PC-9 (cell line): Measurements from ENCODE around the gene HSFX2. TPM values are rescaled to one million over a fixed set of nuclear protein-coding genes. Genes with fewer than 3 reads are reported as not detected.
A peak's percentile ranks its signal among the peaks of the same experiment; 100 is the strongest.
"Not testable (repeated sequence)": the region's sequence is repeated elsewhere in the genome, so short reads cannot be mapped to it uniquely, and the experiment has no call there.

Experiments used
- BruUV-seq: library from RNA; stranded (reverse); fragments of 400-500 nt; replicated peaks from 2 replicates; lab custom pipeline; 2021; lab: Mats Ljungman, UMichigan
- CTCF ChIA-PET: fragments of 300-600 bp; sonication (Branson Sonifier 250); formaldehyde crosslinking; loops from one replicate; lab custom pipeline; 2022; ENCODE audit warnings: antibody characterized with exemption; lab: Charles Lee
- POLR2A ChIA-PET: fragments of 300-600 bp; sonication (Branson Sonifier 250); formaldehyde crosslinking; loops from one replicate; lab custom pipeline; 2022; ENCODE audit warnings: antibody characterized with exemption; ENCODE audit not compliant: unreplicated experiment; lab: Charles Lee
- DNase-seq, 2 experiments: peaks; one replicate each; pipeline versions ENCODE4 v3.0.0 to v3.0.0-alpha.2; 2015 to 2022; ENCODE audit warnings: mixed read lengths in 1 of 2
- H2AFZ ChIP-seq: fragments of 200-600 bp; sonication (generic); 2 replicates; pipeline ENCODE4 v1.8.1; 2017; ENCODE audit warnings: antibody characterized with exemption
- H3F3A ChIP-seq: fragments of 200-600 bp; sonication (generic); 2 replicates; pipeline ENCODE4 v1.8.1; 2017; ENCODE audit warnings: antibody characterized with exemption, mild to moderate bottlenecking, low read depth; ENCODE audit not compliant: insufficient read depth
- H3K27ac ChIP-seq: fragments of 200-600 bp; sonication (generic); 2 replicates; pipeline ENCODE4 v1.6.1; 2016; ENCODE audit warnings: mixed run types
- H3K27me3 ChIP-seq: fragments of 200-600 bp; sonication (generic); 2 replicates; pipeline ENCODE4 v1.6.1; 2016; ENCODE audit warnings: low read depth, mixed run types; ENCODE audit not compliant: insufficient read depth
- H3K36me3 ChIP-seq: fragments of 200-600 bp; sonication (generic); 2 replicates; pipeline ENCODE4 v1.6.1; 2016; ENCODE audit warnings: low read depth, mixed run types
- H3K4me1 ChIP-seq: fragments of 200-600 bp; sonication (generic); replicated peaks from 2 replicates; pipeline ENCODE4 v1.6.1; 2016; ENCODE audit warnings: mixed run types; ENCODE audit not compliant: insufficient read depth
- H3K4me2 ChIP-seq: fragments of 200-600 bp; sonication (generic); 2 replicates; pipeline ENCODE4 v1.6.1; 2017; ENCODE audit warnings: mixed run types
- H3K4me3 ChIP-seq: fragments of 200-600 bp; sonication (generic); 2 replicates; pipeline ENCODE4 v1.6.1; 2016; ENCODE audit warnings: mixed run types
- H3K79me2 ChIP-seq: fragments of 200-600 bp; sonication (generic); 2 replicates; pipeline ENCODE4 v1.6.1; 2017; ENCODE audit warnings: low read depth, mixed run types
- H3K9me2 ChIP-seq: fragments of 200-600 bp; sonication (generic); 2 replicates; pipeline ENCODE4 v1.8.1; 2017; ENCODE audit warnings: mild to moderate bottlenecking; ENCODE audit not compliant: insufficient read depth
- H3K9me3 ChIP-seq: fragments of 200-600 bp; sonication (generic); 2 replicates; pipeline ENCODE4 v1.8.1; 2016; ENCODE audit warnings: low read depth; ENCODE audit not compliant: insufficient read depth
- H4K20me1 ChIP-seq: fragments of 200-600 bp; sonication (generic); 2 replicates; pipeline ENCODE4 v1.8.1; 2017; ENCODE audit not compliant: insufficient read depth
- EZH2 ChIP-seq: fragments of 200-600 bp; sonication (generic); IDR thresholded peaks from 2 replicates; pipeline ENCODE4 v1.8.0; 2017; ENCODE audit warnings: antibody characterized with exemption, low read depth
- intact Hi-C: fragments of 100-400 bp; cut with micrococcal nuclease; formaldehyde crosslinking; loops from one replicate; pipeline ENCODE4 v1.10.0; 2022; ENCODE audit not compliant: unreplicated experiment
- total RNA-seq: library from RNA; stranded (reverse); gene quantifications from 2 replicates; pipeline ENCODE4 v1.2.3, GENCODE V29; 2021
- TF ChIP-seq, protein P1 (sequence below): fragments of 200-600 bp; sonication (generic); conservative IDR thresholded peaks from 2 replicates; pipeline ENCODE4 v1.6.1; 2017; ENCODE audit warnings: mixed run types, antibody characterized with exemption, mild to moderate bottlenecking, moderate library complexity

Gene HSFX2
- total RNA-seq, 1 experiment from 2014 or later: 0.28 TPM

- no peaks in the 10 kb centered on the region; the same call in 1 of the 2 replicates for H3F3A ChIP-seq
- H3K27ac ChIP-seq: no peak overlapping the region
- DNase-seq: no peak
- intact Hi-C loops: no loop called here
- no peak overlapping the region for H3K4me3 ChIP-seq
- H2AFZ ChIP-seq: no peak overlapping the region
- BruUV-seq: no TSS peak
- no peaks in the 10 kb centered on the region for H3K79me2 ChIP-seq
- CTCF ChIA-PET: no interaction called here
- H4K20me1 ChIP-seq: peaks cover 3% of the 10 kb centered on the region; the same call in 1 of the 2 replicates
- H3K27me3 ChIP-seq: no peaks in the 10 kb centered on the region
- no peak overlapping the region for H3K4me2 ChIP-seq
- no peaks in the 10 kb centered on the region for H3K9me2 ChIP-seq
- TF ChIP-seq, protein P1, sequence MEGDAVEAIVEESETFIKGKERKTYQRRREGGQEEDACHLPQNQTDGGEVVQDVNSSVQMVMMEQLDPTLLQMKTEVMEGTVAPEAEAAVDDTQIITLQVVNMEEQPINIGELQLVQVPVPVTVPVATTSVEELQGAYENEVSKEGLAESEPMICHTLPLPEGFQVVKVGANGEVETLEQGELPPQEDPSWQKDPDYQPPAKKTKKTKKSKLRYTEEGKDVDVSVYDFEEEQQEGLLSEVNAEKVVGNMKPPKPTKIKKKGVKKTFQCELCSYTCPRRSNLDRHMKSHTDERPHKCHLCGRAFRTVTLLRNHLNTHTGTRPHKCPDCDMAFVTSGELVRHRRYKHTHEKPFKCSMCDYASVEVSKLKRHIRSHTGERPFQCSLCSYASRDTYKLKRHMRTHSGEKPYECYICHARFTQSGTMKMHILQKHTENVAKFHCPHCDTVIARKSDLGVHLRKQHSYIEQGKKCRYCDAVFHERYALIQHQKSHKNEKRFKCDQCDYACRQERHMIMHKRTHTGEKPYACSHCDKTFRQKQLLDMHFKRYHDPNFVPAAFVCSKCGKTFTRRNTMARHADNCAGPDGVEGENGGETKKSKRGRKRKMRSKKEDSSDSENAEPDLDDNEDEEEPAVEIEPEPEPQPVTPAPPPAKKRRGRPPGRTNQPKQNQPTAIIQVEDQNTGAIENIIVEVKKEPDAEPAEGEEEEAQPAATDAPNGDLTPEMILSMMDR: no peak
- TF ChIP-seq EZH2: no peak
- H3K36me3 ChIP-seq: no peaks in the 10 kb centered on the region
- no peaks in the 10 kb centered on the region for H3K4me1 ChIP-seq
- POLR2A ChIA-PET: no interaction called here
- H3K9me3 ChIP-seq: no peaks in the 10 kb centered on the region
These were observed 12.6 kb upstream of the HSFX2 start for GRCh38 chrX:149607699-149608098.

DNA sequence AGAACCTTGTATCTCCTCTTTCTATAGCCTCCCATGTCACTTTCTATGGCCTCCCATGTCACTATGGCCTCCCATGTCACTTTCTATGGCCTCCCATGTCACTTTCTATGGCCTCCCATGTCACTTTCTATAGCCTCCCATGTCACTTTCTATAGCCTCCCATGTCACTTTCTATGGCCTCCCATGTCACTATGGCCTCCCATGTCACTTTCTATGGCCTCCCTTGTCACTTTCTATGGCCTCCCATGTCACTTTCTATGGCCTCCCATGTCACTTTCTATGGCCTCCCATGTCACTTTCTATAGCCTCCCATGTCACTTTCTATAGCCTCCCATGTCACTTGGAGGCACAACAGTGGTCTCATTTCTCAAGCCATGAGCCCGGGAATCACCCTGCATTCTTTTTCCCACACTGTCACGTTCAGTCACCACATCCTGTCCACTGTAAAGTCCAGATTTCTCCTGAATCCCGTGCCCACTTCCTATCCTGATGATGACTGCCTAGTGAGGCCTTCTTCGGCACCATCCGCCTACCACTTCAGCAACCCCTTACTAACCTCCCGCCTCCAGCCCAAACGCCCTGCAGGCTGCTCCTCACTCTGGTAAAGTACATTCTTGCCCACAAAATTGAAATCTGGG is 10.3 kb upstream of the HSFX2 start:
- CTCF ChIA-PET, BruUV-seq, H3K4me3 ChIP-seq: not testable (repeated sequence)

GRCh38 chrX:149598603-149599002 is 3.5 kb upstream of the HSFX2 start:
- H3K36me3 ChIP-seq, H2AFZ ChIP-seq, H3K9me2 ChIP-seq, H3F3A ChIP-seq, H3K79me2 ChIP-seq, H3K4me3 ChIP-seq, H3K27me3 ChIP-seq, intact Hi-C loops, H3K4me2 ChIP-seq, POLR2A ChIA-PET, DNase-seq, H4K20me1 ChIP-seq, H3K4me1 ChIP-seq, CTCF ChIA-PET, H3K9me3 ChIP-seq, BruUV-seq, H3K27ac ChIP-seq: not testable (repeated sequence)
- TF ChIP-seq, protein P1: 0 out of 2 replicates have a peak, but pooled peaks have one; percentile 19

More for the DNA sequence above, 10.3 kb upstream of the HSFX2 start:
- H3K27me3 ChIP-seq, DNase-seq, H3K36me3 ChIP-seq, intact Hi-C loops, H3K9me3 ChIP-seq, H2AFZ ChIP-seq, H3F3A ChIP-seq, H3K27ac ChIP-seq, H4K20me1 ChIP-seq, H3K9me2 ChIP-seq, H3K4me1 ChIP-seq, H3K79me2 ChIP-seq, H3K4me2 ChIP-seq, POLR2A ChIA-PET: not testable (repeated sequence)

DNA sequence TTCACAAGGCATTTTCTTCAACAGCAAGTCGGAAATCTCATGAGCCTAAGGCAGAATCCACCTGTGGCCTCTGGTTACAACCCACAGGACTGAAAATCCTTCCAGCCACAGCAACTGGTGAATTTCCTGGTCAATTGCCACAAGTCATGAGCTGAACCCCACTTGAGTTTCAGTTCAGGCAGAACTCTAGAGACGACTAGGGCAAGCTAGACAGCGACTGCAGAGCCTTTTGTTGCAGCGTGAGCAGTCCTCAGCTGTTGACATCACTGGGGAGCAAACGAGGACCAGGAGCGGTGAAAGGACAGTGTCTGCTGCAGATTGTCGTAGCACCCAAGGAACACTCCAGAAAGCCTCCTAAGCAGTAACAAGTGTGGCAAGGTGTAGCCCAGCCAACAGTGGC is 829 bp upstream of the HSFX2 start:
- H3K36me3 ChIP-seq, CTCF ChIA-PET, H3K4me3 ChIP-seq, POLR2A ChIA-PET, H2AFZ ChIP-seq, BruUV-seq, H3K4me2 ChIP-seq, H3K27me3 ChIP-seq, intact Hi-C loops, H3K79me2 ChIP-seq, H3K9me3 ChIP-seq, H3K4me1 ChIP-seq, H4K20me1 ChIP-seq, H3K9me2 ChIP-seq, H3F3A ChIP-seq, DNase-seq, H3K27ac ChIP-seq: not testable (repeated sequence)

- intact Hi-C loops, H3K36me3 ChIP-seq, H3K27me3 ChIP-seq, H3K4me1 ChIP-seq, BruUV-seq, H3K4me2 ChIP-seq, H3K79me2 ChIP-seq, H4K20me1 ChIP-seq, H3K27ac ChIP-seq, H2AFZ ChIP-seq, POLR2A ChIA-PET, H3K9me2 ChIP-seq, H3F3A ChIP-seq, H3K4me3 ChIP-seq, H3K9me3 ChIP-seq, CTCF ChIA-PET, DNase-seq: not testable (repeated sequence)
These were observed 4.1 kb downstream of the HSFX2 start for GRCh38 chrX:149590993-149591392.

GRCh38 chrX:149587359-149587758 is 7.8 kb downstream of the HSFX2 start, which contains the start of gene MAGEA9B:
Gene MAGEA9B, minus strand, starts transcription at chrX:149587459. Its CDS starts 4,280 bp downstream, at chrX:149583179.
- not testable (repeated sequence) for DNase-seq, BruUV-seq, H3K4me3 ChIP-seq

More at GRCh38 chrX:149587359-149587758, 7.8 kb downstream of the HSFX2 start, which contains the start of gene MAGEA9B:
- H3K79me2 ChIP-seq, H3F3A ChIP-seq, H3K27ac ChIP-seq, H2AFZ ChIP-seq, H4K20me1 ChIP-seq, intact Hi-C loops, H3K4me2 ChIP-seq, H3K9me2 ChIP-seq, H3K36me3 ChIP-seq, POLR2A ChIA-PET, H3K4me1 ChIP-seq, H3K27me3 ChIP-seq, CTCF ChIA-PET, H3K9me3 ChIP-seq: not testable (repeated sequence)
